A549 (cell line): ENCODE results near the gene ZNF709. TPM values are rescaled to one million over a fixed set of nuclear protein-coding genes. Genes with fewer than 3 reads are reported as not detected.
"Not testable (repeated sequence)": the region's sequence is repeated elsewhere in the genome, so short reads cannot be mapped to it uniquely, and the experiment has no call there.

Experiments used
- ATAC-seq, 2 experiments: fragments of 200-7000 bp in 1 of 2; fragments of >200 bp in 1 of 2; cut with Nextera tagmentation in 1 of 2; cut with Tn5 transposase in 1 of 2; 3 replicates each; pipeline versions ENCODE4 v1.8.0 to v1.9.1; 2018 to 2020; ENCODE audit warnings: mild to moderate bottlenecking in 1 of 2, moderate library complexity in 1 of 2
- CTCF ChIA-PET: fragments of 300-600 bp; sonication (Branson Sonifier 250); formaldehyde crosslinking; extraction: SDS; loops from one replicate; lab custom pipeline; 2021; ENCODE audit warnings: antibody characterized with exemption, inconsistent platforms; lab: Yijun Ruan, JAX
- POLR2A ChIA-PET: fragments of 350-600 bp; formaldehyde crosslinking; extraction: SDS; loops from one replicate; lab custom pipeline; 2021; ENCODE audit warnings: antibody characterized with exemption, inconsistent platforms; lab: Yijun Ruan, JAX
- DNase-seq, 2 experiments: peaks; one replicate each; pipeline versions ENCODE4 v3.0.0 to v3.0.0-alpha.2; 2011 to 2016; ENCODE audit warnings: low read depth in 1 of 2, low spot score in 1 of 2
- FAIRE-seq: peaks from 2 replicates; lab custom pipeline; 2011; peaks lifted over from hg19 to GRCh38; lab: Jason Lieb, UNC
- H3K27ac ChIP-seq, 2 experiments: fragments of >200 bp; sonication (Bioruptor Twin); formaldehyde crosslinking; 3 replicates each; pipeline ENCODE4 v1.5.1; 2016 to 2017
- H3K4me1 ChIP-seq: fragments of >200 bp; sonication (Bioruptor Twin); formaldehyde crosslinking; 3 replicates; pipeline ENCODE4 v1.6.1; 2016
- H3K4me2 ChIP-seq: fragments of >200 bp; sonication (Bioruptor Twin); formaldehyde crosslinking; 3 replicates; pipeline ENCODE4 v1.6.1; 2016
- H3K4me3 ChIP-seq: fragments of >200 bp; sonication (Bioruptor Twin); formaldehyde crosslinking; 3 replicates; pipeline ENCODE4 v1.5.1; 2016
- H3K9me3 ChIP-seq: fragments of >200 bp; sonication (Bioruptor Twin); formaldehyde crosslinking; 3 replicates; pipeline ENCODE4 v1.6.1; 2016
- CBX8 ChIP-seq: fragments of 200-600 bp; sonication (generic); IDR thresholded peaks from 2 replicates; pipeline ENCODE4 v1.6.1; 2016
- CEBPB ChIP-seq, 2 experiments: fragments of >200 bp in 1 of 2; sonication (Bioruptor Twin) in 1 of 2; formaldehyde crosslinking in 1 of 2; IDR thresholded peaks; 2 replicates each; pipeline ENCODE4 v1.6.1; 2012 to 2016
- GATA3 ChIP-seq: IDR thresholded peaks from 2 replicates; pipeline ENCODE4 v1.6.1; 2012; ENCODE audit warnings: borderline replicate concordance
- HEYL ChIP-seq: fragments of 250-450 bp; sonication (Bioruptor Pico); IDR thresholded peaks from 2 replicates; pipeline ENCODE4 v1.8.0; 2021; ENCODE audit warnings: mild to moderate bottlenecking, moderate library complexity
- HOXA7 ChIP-seq: fragments of 250-450 bp; sonication (Bioruptor Pico); IDR thresholded peaks from 2 replicates; pipeline ENCODE4 v1.5.0; 2020; ENCODE audit warnings: mild to moderate bottlenecking, moderate library complexity
- HOXB5 ChIP-seq: fragments of 250-450 bp; sonication (Bioruptor Pico); IDR thresholded peaks from 2 replicates; pipeline ENCODE4 v1.5.0; 2020; ENCODE audit warnings: mild to moderate bottlenecking, moderate library complexity
- MAFK ChIP-seq: fragments of 450-650 bp; IDR thresholded peaks from 2 replicates; pipeline ENCODE4 v1.6.1; 2014; ENCODE audit not compliant: partially characterized antibody
- MAZ ChIP-seq: fragments of 150-350 bp; IDR thresholded peaks from 2 replicates; pipeline ENCODE4 v1.6.1; 2014; ENCODE audit warnings: antibody characterized with exemption, low read depth, low read length, borderline replicate concordance
- NFE2L2 ChIP-seq: fragments of 150-350 bp; conservative IDR thresholded peaks from 2 replicates; pipeline ENCODE4 v1.6.1; 2014; ENCODE audit warnings: low read length
- NPAS2 ChIP-seq: fragments of 250-450 bp; sonication (Bioruptor Pico); IDR thresholded peaks from 2 replicates; pipeline ENCODE4 v1.8.0; 2022; ENCODE audit warnings: mild to moderate bottlenecking, moderate library complexity, borderline replicate concordance
- NR3C1 ChIP-seq: fragments of >200 bp; sonication (Bioruptor Twin); formaldehyde crosslinking; IDR thresholded peaks from 3 replicates; pipeline ENCODE4 v1.6.1; 2017
- PHF8 ChIP-seq: fragments of 200-600 bp; sonication (generic); IDR thresholded peaks from 2 replicates; pipeline ENCODE4 v1.6.1; 2016; ENCODE audit warnings: low read depth, mild to moderate bottlenecking, antibody characterized with exemption, moderate library complexity, borderline replicate concordance
- RAD21 ChIP-seq, 2 experiments: fragments of >200 bp in 1 of 2; sonication (Bioruptor Twin) in 1 of 2; formaldehyde crosslinking in 1 of 2; IDR thresholded peaks in 1 of 2; conservative IDR thresholded peaks in 1 of 2; 2 replicates in 1 of 2; 3 replicates in 1 of 2; pipeline ENCODE4 v1.6.1; 2012 to 2018; ENCODE audit warnings: inconsistent platforms in 1 of 2
- RARB ChIP-seq: fragments of 250-450 bp; sonication (Bioruptor Pico); IDR thresholded peaks from 2 replicates; pipeline ENCODE4 v1.8.0; 2021; ENCODE audit warnings: mild to moderate bottlenecking, moderate library complexity
- SMC3 ChIP-seq: fragments of >200 bp; sonication (Bioruptor Twin); formaldehyde crosslinking; IDR thresholded peaks from 3 replicates; pipeline ENCODE4 v1.6.1; 2018; ENCODE audit warnings: inconsistent platforms
- TP53 ChIP-seq: fragments of 250-450 bp; sonication (Bioruptor Pico); IDR thresholded peaks from 2 replicates; pipeline ENCODE4 v1.5.0; 2021; ENCODE audit warnings: mild to moderate bottlenecking, moderate library complexity
- ZNF302 ChIP-seq: fragments of 250-450 bp; sonication (Bioruptor Pico); IDR thresholded peaks from 2 replicates; pipeline ENCODE4 v1.9.0; 2021; ENCODE audit warnings: inconsistent platforms, mild to moderate bottlenecking, moderate library complexity
- WGBS: methylation state at CpG from one replicate; pipeline ENCODE4 v1.1.6; 2017; ENCODE audit errors: missing lambda C conversion rate; 5-methylcytosine and 5-hydroxymethylcytosine counted together
- polyA plus RNA-seq, 4 experiments: library from polyadenylated mRNA; depleted of rRNA in 3 of 4; stranded (reverse); fragments of >200 nt; fragmentation: RNase III in 1 of 4; extraction: RNeasy Plus Mini Kit Qiagen cat#74134 plus additional on column Dnase treatment in 1 of 4; gene quantifications; 2 replicates in 3 of 4; 3 replicates in 1 of 4; pipeline ENCODE4 v1.2.3, GENCODE V29; 2011 to 2017
- TF ChIP-seq, protein P1 (sequence below): fragments of >200 bp; sonication (Bioruptor Twin); formaldehyde crosslinking; IDR thresholded peaks from 3 replicates; pipeline ENCODE4 v1.6.1; 2016
- TF ChIP-seq, protein P2 (sequence below): IDR thresholded peaks from 2 replicates; pipeline ENCODE4 v1.6.1; 2012
- TF ChIP-seq, protein P3 (sequence below): fragments of 200-600 bp; sonication (generic); IDR thresholded peaks from 2 replicates; pipeline ENCODE4 v1.6.1; 2016; ENCODE audit warnings: antibody characterized with exemption, mild to moderate bottlenecking, moderate library complexity
- TF ChIP-seq, protein P4 (sequence below): fragments of 250-450 bp; sonication (Bioruptor Pico); IDR thresholded peaks from 2 replicates; pipeline ENCODE4 v1.5.0; 2020; ENCODE audit warnings: low read depth, mild to moderate bottlenecking, moderate library complexity

Gene ZNF709
- polyA plus RNA-seq, 2 of the 4 experiments (the other 2 are of a cell fraction) = 0.01 to 0.10 TPM

DNA sequence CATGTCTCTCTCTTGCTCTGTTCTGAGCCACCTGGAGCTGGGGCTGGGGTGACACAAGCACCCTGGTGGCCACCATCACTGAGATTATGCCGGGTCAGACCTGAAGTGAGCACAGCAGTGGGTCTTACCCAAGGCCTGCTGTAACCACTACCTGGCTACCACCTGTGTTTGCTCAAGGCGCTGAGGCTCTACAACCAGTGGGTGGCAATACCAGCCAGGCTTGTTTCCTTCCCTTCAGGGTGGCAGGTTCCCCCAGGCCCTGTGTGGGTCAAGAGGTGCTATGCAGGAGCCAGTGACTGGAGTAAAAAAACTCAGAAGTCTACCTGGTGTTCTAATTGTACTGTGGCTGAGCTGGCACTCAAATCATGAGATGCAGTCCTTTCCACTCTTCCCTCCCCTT is 35.8 kb downstream of the ZNF709 start:
- WGBS = 0% methylated on average over 2 of the region's 2 CpGs
- ATAC-seq (no peak), FAIRE-seq (no peak), DNase-seq (no peak)
- H3K4me3 ChIP-seq = no peak overlapping the region
- ChIA-PET POLR2A (no interaction called here), CTCF (no interaction called here)
- H3K9me3 ChIP-seq = no peaks in the 10 kb centered on the region; the same call in 2 of the 3 replicates
- no peak for TF ChIP-seq SMC3
- TF ChIP-seq HOXB5 (CRISPR knock-in tag) = no peak
- no peak for TF ChIP-seq NFE2L2
- TF ChIP-seq NPAS2 (CRISPR knock-in tag) = no peak
- TF ChIP-seq TP53 = no peak
- TF ChIP-seq RAD21 (conservative IDR thresholded peaks at IDR 0.05 in 1 of 2, IDR thresholded peaks at IDR 0.05 in 1 of 2) = no peak
- no peak for TF ChIP-seq MAZ
- no peak for TF ChIP-seq NR3C1
- TF ChIP-seq, protein P1, sequence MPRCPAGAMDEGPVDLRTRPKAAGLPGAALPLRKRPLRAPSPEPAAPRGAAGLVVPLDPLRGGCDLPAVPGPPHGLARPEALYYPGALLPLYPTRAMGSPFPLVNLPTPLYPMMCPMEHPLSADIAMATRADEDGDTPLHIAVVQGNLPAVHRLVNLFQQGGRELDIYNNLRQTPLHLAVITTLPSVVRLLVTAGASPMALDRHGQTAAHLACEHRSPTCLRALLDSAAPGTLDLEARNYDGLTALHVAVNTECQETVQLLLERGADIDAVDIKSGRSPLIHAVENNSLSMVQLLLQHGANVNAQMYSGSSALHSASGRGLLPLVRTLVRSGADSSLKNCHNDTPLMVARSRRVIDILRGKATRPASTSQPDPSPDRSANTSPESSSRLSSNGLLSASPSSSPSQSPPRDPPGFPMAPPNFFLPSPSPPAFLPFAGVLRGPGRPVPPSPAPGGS = no peak
- no peak for TF ChIP-seq GATA3
- no peak for TF ChIP-seq CBX8
- TF ChIP-seq RARB (CRISPR knock-in tag) = no peak
- no peak for TF ChIP-seq ZNF302
- TF ChIP-seq MAFK = no peak
- no peak for TF ChIP-seq HEYL (CRISPR knock-in tag)
- TF ChIP-seq, protein P2, sequence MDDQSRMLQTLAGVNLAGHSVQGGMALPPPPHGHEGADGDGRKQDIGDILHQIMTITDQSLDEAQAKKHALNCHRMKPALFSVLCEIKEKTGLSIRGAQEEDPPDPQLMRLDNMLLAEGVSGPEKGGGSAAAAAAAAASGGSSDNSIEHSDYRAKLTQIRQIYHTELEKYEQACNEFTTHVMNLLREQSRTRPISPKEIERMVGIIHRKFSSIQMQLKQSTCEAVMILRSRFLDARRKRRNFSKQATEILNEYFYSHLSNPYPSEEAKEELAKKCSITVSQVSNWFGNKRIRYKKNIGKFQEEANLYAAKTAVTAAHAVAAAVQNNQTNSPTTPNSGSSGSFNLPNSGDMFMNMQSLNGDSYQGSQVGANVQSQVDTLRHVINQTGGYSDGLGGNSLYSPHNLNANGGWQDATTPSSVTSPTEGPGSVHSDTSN = no peak
- TF ChIP-seq HOXA7 (CRISPR knock-in tag) = no peak
- TF ChIP-seq PHF8 = no peak
- no peak for TF ChIP-seq CEBPB (IDR thresholded peaks at IDR 0.05)
- H3K27ac ChIP-seq = no peak overlapping the region
- no peaks in the 10 kb centered on the region for H3K4me1 ChIP-seq
- no peak overlapping the region for H3K4me2 ChIP-seq

DNA sequence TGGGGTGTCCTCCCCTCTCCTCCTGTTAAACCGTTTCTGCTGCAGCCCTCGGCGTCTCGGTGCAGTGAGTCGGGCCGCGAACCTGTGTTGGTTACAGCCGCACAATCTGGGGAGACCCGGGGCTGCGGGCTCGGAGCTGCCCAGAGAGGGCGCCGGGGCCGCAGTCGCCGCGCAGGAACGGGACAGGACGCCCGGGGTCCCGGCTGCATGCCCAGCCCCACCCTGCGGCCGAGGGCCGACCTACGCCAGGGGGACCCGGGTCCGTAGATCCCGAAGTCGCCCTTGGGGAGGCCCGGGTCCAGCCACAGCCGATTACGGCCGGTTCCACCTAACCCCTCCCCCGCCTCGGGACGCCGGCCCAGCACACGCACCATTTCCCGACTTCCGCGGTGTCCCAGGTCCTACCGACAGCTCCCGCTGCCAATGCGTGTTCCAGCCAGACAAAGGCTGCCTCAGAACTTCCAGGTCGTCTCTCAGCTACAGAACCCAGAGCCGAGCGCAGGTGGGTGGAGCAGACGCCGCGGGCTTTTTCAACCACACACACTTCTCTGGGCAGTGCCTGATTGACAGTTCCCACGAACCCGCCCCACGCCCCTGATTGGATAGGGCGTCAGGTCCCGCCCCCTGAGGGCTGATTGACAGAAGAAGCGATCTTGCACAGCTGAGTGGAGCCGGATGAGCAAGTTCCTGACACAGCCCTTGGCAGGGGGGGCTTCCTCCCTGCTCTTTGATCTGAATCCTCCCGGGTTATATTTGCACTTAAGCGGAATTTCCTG is 43.9 kb downstream of the ZNF709 start, which contains the start of gene ZNF443:
Gene ZNF443 (minus strand): TSS at position 481 of the 776 bp plus-strand sequence. CDS start 107 bp downstream, at position 374.
- TF ChIP-seq, protein P3, sequence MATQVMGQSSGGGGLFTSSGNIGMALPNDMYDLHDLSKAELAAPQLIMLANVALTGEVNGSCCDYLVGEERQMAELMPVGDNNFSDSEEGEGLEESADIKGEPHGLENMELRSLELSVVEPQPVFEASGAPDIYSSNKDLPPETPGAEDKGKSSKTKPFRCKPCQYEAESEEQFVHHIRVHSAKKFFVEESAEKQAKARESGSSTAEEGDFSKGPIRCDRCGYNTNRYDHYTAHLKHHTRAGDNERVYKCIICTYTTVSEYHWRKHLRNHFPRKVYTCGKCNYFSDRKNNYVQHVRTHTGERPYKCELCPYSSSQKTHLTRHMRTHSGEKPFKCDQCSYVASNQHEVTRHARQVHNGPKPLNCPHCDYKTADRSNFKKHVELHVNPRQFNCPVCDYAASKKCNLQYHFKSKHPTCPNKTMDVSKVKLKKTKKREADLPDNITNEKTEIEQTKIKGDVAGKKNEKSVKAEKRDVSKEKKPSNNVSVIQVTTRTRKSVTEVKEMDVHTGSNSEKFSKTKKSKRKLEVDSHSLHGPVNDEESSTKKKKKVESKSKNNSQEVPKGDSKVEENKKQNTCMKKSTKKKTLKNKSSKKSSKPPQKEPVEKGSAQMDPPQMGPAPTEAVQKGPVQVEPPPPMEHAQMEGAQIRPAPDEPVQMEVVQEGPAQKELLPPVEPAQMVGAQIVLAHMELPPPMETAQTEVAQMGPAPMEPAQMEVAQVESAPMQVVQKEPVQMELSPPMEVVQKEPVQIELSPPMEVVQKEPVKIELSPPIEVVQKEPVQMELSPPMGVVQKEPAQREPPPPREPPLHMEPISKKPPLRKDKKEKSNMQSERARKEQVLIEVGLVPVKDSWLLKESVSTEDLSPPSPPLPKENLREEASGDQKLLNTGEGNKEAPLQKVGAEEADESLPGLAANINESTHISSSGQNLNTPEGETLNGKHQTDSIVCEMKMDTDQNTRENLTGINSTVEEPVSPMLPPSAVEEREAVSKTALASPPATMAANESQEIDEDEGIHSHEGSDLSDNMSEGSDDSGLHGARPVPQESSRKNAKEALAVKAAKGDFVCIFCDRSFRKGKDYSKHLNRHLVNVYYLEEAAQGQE = no peak
- no peak for TF ChIP-seq PHF8
- TF ChIP-seq, protein P4, sequence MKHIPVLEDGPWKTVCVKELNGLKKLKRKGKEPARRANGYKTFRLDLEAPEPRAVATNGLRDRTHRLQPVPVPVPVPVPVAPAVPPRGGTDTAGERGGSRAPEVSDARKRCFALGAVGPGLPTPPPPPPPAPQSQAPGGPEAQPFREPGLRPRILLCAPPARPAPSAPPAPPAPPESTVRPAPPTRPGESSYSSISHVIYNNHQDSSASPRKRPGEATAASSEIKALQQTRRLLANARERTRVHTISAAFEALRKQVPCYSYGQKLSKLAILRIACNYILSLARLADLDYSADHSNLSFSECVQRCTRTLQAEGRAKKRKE (CRISPR knock-in tag) = no peak
- no peak for TF ChIP-seq HEYL (CRISPR knock-in tag)
- TF ChIP-seq, protein P2 = peak; percentile 77
- 0% methylated on average over 3 of the region's 59 CpGs for WGBS
- ATAC-seq (peak; percentile 98 to 99), FAIRE-seq (no peak), DNase-seq (peak; percentile 25 to 95)
- POLR2A ChIA-PET = interaction anchor here (0.6 to 1.0 kb wide), 2 partner anchors 146 to 170 kb away, joined by 3 read pairs; partner anchors contain the start of genes ZNF44, ZNF490 and ZNF791
- Histone ChIP-seq H3K27ac (peak within 1 kb of the TSS; percentile 61 to 84), H3K9me3 (no peaks in the 10 kb centered on the region), H3K4me1 (no peaks in the 10 kb centered on the region), H3K4me3 (peak within 1 kb of the TSS; percentile 60), H3K4me2 (peak within 1 kb of the TSS; percentile 75)
- CTCF ChIA-PET = no interaction called here

DNA sequence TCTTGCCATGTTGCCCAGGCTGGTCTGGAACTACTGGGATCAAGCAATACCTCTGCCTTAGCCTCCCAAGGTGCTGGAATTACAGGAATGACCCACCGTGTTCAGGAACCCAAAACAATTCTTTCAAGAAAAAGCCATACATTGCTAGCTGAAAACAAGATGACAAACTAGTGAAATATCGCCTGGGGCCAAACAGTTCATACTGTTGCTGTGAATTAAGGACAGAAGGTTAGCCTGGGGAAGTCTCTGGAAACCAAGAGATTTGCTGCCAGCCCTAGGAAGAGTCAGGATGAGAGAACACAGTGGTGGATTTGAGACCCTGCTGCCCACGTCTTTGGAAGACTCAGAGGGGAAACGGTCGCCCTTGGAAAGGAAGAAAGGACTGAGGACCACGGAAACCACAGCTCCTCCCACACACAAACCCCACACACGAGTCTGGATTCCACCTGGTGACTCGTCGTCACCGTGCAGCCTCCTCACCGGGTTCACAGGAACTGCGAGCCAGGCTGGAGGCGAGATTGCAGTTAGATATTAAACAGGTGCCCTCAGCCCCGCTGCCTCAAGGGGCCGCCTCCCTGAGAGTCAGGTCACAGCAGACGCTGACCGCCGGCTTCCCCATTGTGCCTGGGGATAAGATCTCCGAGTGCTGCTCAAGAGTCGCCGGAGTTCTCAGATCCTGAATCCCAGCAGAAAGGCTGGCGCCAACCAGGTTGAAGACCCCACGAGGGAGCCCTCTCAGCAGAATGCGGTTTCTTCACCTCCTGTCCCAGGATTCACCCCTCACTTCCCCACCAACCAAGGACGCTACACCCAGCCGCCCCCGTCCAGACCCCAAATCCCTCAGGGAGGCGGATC is 44.7 kb downstream of the ZNF709 start:
- POLR2A ChIA-PET = interaction anchor here (0.6 to 1.0 kb wide), 2 partner anchors 145 to 171 kb away, joined by 3 read pairs; partner anchors contain the start of genes ZNF44, ZNF490 and ZNF791
- DNase-seq, CTCF ChIA-PET, H3K9me3 ChIP-seq, FAIRE-seq, H3K4me1 ChIP-seq: not testable (repeated sequence)
- peak; percentile 44 to 49; a peak in 5 of 6 replicates for ATAC-seq
- Histone ChIP-seq H3K4me2 (peak overlapping the region; percentile 75), H3K27ac (peak overlapping the region; percentile 61 to 84), H3K4me3 (peak overlapping the region; percentile 60)
- WGBS = 25% methylated on average over 6 of the region's 28 CpGs
